ENCODE data around the gene SLC19A1.

SLC19A1 gene

GRCh38 chr21:45556645-45557615 is 14.7 kb upstream of the SLC19A1 start:
- peaks cover 19% of the 10 kb centered on the region for H3K4me1 ChIP-seq (ENCODE audit: insufficient read depth, low read length)
- H3K9ac ChIP-seq (ENCODE audit: low read depth, low read length), result no peak overlapping the region
- no peaks in the 10 kb centered on the region for H3K9me3 ChIP-seq (ENCODE audit: insufficient read depth, low read length, severe bottlenecking)
- no peak for DNase-seq
- H3K79me2 ChIP-seq (ENCODE audit: insufficient read depth, low read length), result 0 out of 2 replicates have a peak, but pooled peaks cover 2% of the 10 kb centered on the region
- H3K36me3 ChIP-seq (ENCODE audit: insufficient read depth, low read length), result no peaks in the 10 kb centered on the region; the same call in 1 of the 2 replicates
- no peak overlapping the region for H3K4me2 ChIP-seq (ENCODE audit: insufficient read depth, low read length)
- no peak for TF ChIP-seq EZH2 (IDR thresholded peaks at IDR 0.05; ENCODE audit: borderline replicate concordance, low read depth, low read length, severe bottlenecking)
- no peak for TF ChIP-seq CTCF (IDR thresholded peaks at IDR 0.05; ENCODE audit: borderline replicate concordance, extremely low read depth, low read length, poor library complexity, severe bottlenecking)
- no peaks in the 10 kb centered on the region for H4K20me1 ChIP-seq (ENCODE audit: insufficient read depth, low read length)
- H2AFZ ChIP-seq (ENCODE audit: low read depth, low read length), result no peak overlapping the region
- H3K27ac ChIP-seq (ENCODE audit: low read length), result no peak overlapping the region
- no peak for ATAC-seq (ENCODE audit: insufficient read depth, low read depth)
- no peak overlapping the region for H3K4me3 ChIP-seq (ENCODE audit: low read depth in 1 of 2, low read length in 2 of 2)
- H3K27me3 ChIP-seq (ENCODE audit: insufficient read depth, low read length, poor library complexity), result no peaks in the 10 kb centered on the region

GRCh38 chr21:45556302-45556644 is 14.0 kb upstream of the SLC19A1 start:
- TF ChIP-seq EZH2 (IDR thresholded peaks at IDR 0.05; ENCODE audit: borderline replicate concordance, low read depth, low read length, severe bottlenecking) (no peak), CTCF (IDR thresholded peaks at IDR 0.05; ENCODE audit: borderline replicate concordance, extremely low read depth, low read length, poor library complexity, severe bottlenecking) (no peak)
- H3K4me2 ChIP-seq (ENCODE audit: insufficient read depth, low read length), result no peak overlapping the region
- no peaks in the 10 kb centered on the region for H3K9me3 ChIP-seq (ENCODE audit: insufficient read depth, low read length, severe bottlenecking)
- no peaks in the 10 kb centered on the region for H4K20me1 ChIP-seq (ENCODE audit: insufficient read depth, low read length)
- DNase-seq (no peak), ATAC-seq (ENCODE audit: insufficient read depth, low read depth) (no peak)
- no peak overlapping the region for H3K4me3 ChIP-seq (ENCODE audit: low read depth in 1 of 2, low read length in 2 of 2)
- 0 out of 2 replicates have a peak, but pooled peaks cover 2% of the 10 kb centered on the region for H3K79me2 ChIP-seq (ENCODE audit: insufficient read depth, low read length)
- no peak overlapping the region for H2AFZ ChIP-seq (ENCODE audit: low read depth, low read length)
- H3K4me1 ChIP-seq (ENCODE audit: insufficient read depth, low read length), result peaks cover 26% of the 10 kb centered on the region
- H3K36me3 ChIP-seq (ENCODE audit: insufficient read depth, low read length), result no peaks in the 10 kb centered on the region; the same call in 1 of the 2 replicates
- H3K9ac ChIP-seq (ENCODE audit: low read depth, low read length), result no peak overlapping the region
- no peak overlapping the region for H3K27ac ChIP-seq (ENCODE audit: low read length)
- no peaks in the 10 kb centered on the region for H3K27me3 ChIP-seq (ENCODE audit: insufficient read depth, low read length, poor library complexity)

- H3K27me3 ChIP-seq (ENCODE audit: insufficient read depth, low read length, poor library complexity), result no peaks in the 10 kb centered on the region
- no peak overlapping the region for H2AFZ ChIP-seq (ENCODE audit: low read depth, low read length)
- ATAC-seq (ENCODE audit: insufficient read depth, low read depth) (no peak), DNase-seq (peak; percentile 32)
- no peak for TF ChIP-seq EZH2 (IDR thresholded peaks at IDR 0.05; ENCODE audit: borderline replicate concordance, low read depth, low read length, severe bottlenecking)
- peak; percentile 46 for TF ChIP-seq CTCF (IDR thresholded peaks at IDR 0.05; ENCODE audit: borderline replicate concordance, extremely low read depth, low read length, poor library complexity, severe bottlenecking)
- H3K4me2 ChIP-seq (ENCODE audit: insufficient read depth, low read length), result no peak overlapping the region
- H3K4me1 ChIP-seq (ENCODE audit: insufficient read depth, low read length), result peaks cover 31% of the 10 kb centered on the region
- no peaks in the 10 kb centered on the region for H3K9me3 ChIP-seq (ENCODE audit: insufficient read depth, low read length, severe bottlenecking)
- 0 out of 2 replicates have a peak, but pooled peaks cover 2% of the 10 kb centered on the region for H3K79me2 ChIP-seq (ENCODE audit: insufficient read depth, low read length)
- H4K20me1 ChIP-seq (ENCODE audit: insufficient read depth, low read length), result no peaks in the 10 kb centered on the region
- H3K9ac ChIP-seq (ENCODE audit: low read depth, low read length), result no peak overlapping the region
- no peaks in the 10 kb centered on the region; the same call in 1 of the 2 replicates for H3K36me3 ChIP-seq (ENCODE audit: insufficient read depth, low read length)
- no peak overlapping the region for H3K27ac ChIP-seq (ENCODE audit: low read length)
- H3K4me3 ChIP-seq (ENCODE audit: low read depth in 1 of 2, low read length in 2 of 2), result no peak overlapping the region
These were observed 13.5 kb upstream of the SLC19A1 start for GRCh38 chr21:45555557-45556301.
